GM19238 (cell line): Measurements from ENCODE around the gene ADGRL2.

Experiments used
- DNase-seq: peaks from one replicate; pipeline ENCODE4 v3.0.0; 2011; ENCODE audit warnings: low spot score; ENCODE audit not compliant: insufficient read length

The ADGRL2 gene

GRCh38 chr1:81976539-81976938 lies 175.8 kb downstream of the ADGRL2 start:
- no peak for DNase-seq

DNA sequence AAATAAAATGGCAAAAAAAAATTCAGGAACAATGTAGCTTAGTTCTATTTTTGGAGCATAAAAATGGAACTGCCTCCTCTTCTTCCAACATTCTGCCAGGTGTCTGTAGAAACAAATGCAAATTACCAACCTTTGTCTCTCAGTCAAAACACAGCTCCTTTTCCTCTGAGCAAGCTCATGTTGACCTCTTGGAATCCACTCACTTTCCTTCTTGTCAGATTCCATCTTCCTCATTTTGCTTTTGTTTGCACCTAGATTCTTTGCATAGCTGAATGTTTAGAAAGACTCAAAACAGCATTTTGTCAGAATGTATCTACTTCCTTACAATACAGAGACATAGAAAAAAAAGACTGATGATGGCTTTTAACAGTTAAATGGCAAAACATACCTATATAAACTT lies 178.2 kb downstream of the ADGRL2 start:
- no peak for DNase-seq

GRCh38 chr1:81982523-81982922 lies 181.8 kb downstream of the ADGRL2 start:
- no peak for DNase-seq

GRCh38 chr1:81989524-81989923 lies 188.8 kb downstream of the ADGRL2 start:
- no peak for DNase-seq

GRCh38 chr1:81990241-81990640 lies 189.5 kb downstream of the ADGRL2 start:
- no peak for DNase-seq

DNA sequence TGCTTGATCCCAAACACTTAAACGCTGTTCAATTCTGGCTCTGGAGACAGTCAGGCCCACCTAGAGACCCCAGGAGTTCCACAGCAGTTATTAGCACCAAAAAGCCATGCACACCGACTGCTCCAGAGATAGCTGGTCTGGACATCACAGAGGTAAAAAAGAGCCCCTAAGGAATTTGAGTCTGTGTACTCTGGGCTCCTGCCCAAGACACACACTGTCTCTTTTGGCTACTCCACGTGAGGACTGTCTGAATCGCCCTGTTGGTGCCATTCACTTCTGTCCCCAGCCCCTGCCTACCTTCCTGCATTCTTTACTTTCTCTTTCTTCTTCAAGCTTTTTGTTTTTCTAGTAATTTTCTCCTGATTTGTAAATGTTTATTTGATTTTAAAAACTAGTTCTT lies 197.4 kb downstream of the ADGRL2 start:
- DNase-seq: no peak

DNA sequence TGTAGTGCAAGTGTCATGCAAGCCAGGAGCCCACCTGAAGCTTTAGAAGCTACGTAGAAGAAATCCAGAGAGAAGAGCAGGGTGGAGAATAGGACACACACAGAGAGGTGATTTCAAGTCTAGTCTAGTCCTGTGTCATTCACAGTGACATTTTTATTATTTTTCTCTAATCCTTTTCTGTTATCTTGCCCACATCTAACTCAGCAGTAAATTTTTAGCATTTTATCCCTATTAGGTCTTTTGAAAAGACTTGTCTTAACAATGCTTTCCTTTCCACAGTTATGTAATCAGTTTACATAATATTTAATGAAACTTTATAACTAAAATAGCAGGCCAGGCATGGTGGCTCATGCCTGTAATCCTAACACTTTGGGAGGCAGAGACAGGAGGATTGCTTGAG lies 198.6 kb downstream of the ADGRL2 start:
- no peak for DNase-seq

GRCh38 chr1:82000221-82000620 lies 199.5 kb downstream of the ADGRL2 start:
- DNase-seq: no peak

DNA sequence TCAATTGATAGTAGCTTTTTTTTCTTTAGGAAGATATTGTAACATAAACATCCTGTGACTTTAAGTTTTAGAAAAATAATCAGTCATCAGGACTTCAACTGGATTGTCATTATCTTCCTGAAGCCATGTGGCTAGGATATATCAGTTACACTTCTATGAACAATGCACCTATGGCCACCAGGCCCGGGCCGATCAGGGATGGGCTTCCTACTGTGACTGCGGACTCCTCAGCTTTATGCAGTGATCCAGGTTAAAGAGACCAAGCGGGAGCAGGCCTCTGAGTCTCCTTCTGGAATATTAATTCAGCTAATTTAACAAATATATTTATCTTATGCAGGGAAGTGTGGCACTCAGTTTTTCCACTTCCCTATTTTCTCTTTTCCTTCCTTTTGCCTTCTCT lies 200.6 kb downstream of the ADGRL2 start:
- no peak for DNase-seq

DNA sequence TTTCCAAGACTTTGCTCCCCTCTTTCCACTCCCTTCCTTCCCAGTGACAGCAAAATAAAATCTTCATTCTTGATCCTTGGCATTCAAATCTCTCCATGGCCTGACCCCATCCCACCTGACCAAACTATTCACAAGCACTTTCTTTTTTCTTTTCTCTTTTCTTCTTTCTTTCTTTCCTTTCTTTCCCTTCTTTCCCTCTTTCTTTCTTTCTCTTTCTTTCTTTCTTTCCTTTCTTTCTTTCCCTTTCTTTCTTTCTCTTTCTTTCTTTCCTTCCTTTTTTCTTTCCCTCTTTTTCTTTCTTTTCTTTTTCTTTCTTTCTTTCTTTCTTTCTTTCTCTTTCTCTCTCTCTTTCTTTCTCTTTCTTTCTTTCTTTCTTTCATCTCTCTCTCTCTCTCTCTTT lies 207.1 kb downstream of the ADGRL2 start:
- no peak for DNase-seq

- no peak for DNase-seq
These were observed 213.0 kb downstream of the ADGRL2 start for GRCh38 chr1:82013702-82014101.

- no peak for DNase-seq
These were observed 214.7 kb downstream of the ADGRL2 start for GRCh38 chr1:82015444-82015843.

- no peak for DNase-seq
These were observed 217.6 kb downstream of the ADGRL2 start for GRCh38 chr1:82018319-82018718.

GRCh38 chr1:82019508-82019907 lies 218.8 kb downstream of the ADGRL2 start:
- no peak for DNase-seq

GRCh38 chr1:82030830-82031229 lies 230.1 kb downstream of the ADGRL2 start:
- no peak for DNase-seq

GRCh38 chr1:82032068-82032467 lies 231.3 kb downstream of the ADGRL2 start:
- no peak for DNase-seq

- no peak for DNase-seq
These were observed 234.1 kb downstream of the ADGRL2 start for GRCh38 chr1:82034812-82035211.
